CD4-positive, alpha-beta T cell (primary cell): Measurements from ENCODE around the gene DGLUCY. TPM values are rescaled to one million over a fixed set of nuclear protein-coding genes. Genes with fewer than 3 reads are reported as not detected.

ENCODE experiments used
- ATAC-seq: fragments of 200-7000 bp; cut with Tn5 transposase; one replicate; pipeline ENCODE4 v1.10.0; 2022; ENCODE audit warnings: mild to moderate bottlenecking; ENCODE audit not compliant: poor library complexity
- CTCF ChIA-PET: fragments of 350-600 bp; sonication (Branson Sonifier 250); formaldehyde crosslinking; loops from one replicate; lab custom pipeline; 2021; ENCODE audit warnings: antibody characterized with exemption, inconsistent platforms; lab: Charles Lee
- POLR2A ChIA-PET: fragments of 350-600 bp; sonication (Branson Sonifier 250); formaldehyde crosslinking; loops from one replicate; lab custom pipeline; 2021; ENCODE audit warnings: antibody characterized with exemption, inconsistent platforms; lab: Charles Lee
- DNase-seq, 14 experiments: peaks; one replicate each; pipeline ENCODE4 v3.0.0-alpha.2; 2013 to 2020; ENCODE audit warnings: mixed read lengths in 2 of 14
- H3K27ac ChIP-seq, 2 donors: one replicate each; pipeline versions ENCODE4 v1.5.1 to v1.7.0; 2013; ENCODE audit warnings: low read length in 2 of 2, low read depth in 1 of 2, mild to moderate bottlenecking in 1 of 2
- H3K27me3 ChIP-seq, 2 experiments: 1 replicate in 1 of 2; 2 replicates in 1 of 2; pipeline versions ENCODE4 v1.6.1 to v1.7.0; 2013; ENCODE audit warnings: low read length in 2 of 2, control low read depth in 1 of 2, mild to moderate bottlenecking in 1 of 2, moderate library complexity in 1 of 2; ENCODE audit not compliant: insufficient read depth in 2 of 2, control insufficient read depth in 1 of 2
- H3K36me3 ChIP-seq: one replicate; pipeline ENCODE4 v1.6.1; 2013; ENCODE audit warnings: low read length, control low read depth; ENCODE audit not compliant: insufficient read depth
- H3K4me1 ChIP-seq: one replicate; pipeline ENCODE4 v1.6.1; 2013; ENCODE audit warnings: low read length, control low read depth; ENCODE audit not compliant: insufficient read depth
- H3K4me3 ChIP-seq: one replicate; pipeline ENCODE4 v1.5.1; 2013; ENCODE audit warnings: mild to moderate bottlenecking, low read length, moderate library complexity
- H3K9me3 ChIP-seq, 2 experiments: 1 replicate in 1 of 2; 2 replicates in 1 of 2; pipeline versions ENCODE4 v1.6.1 to v1.7.0; 2013; ENCODE audit warnings: low read length in 2 of 2, mild to moderate bottlenecking in 2 of 2, control low read depth in 1 of 2, moderate library complexity in 1 of 2; ENCODE audit not compliant: control insufficient read depth in 1 of 2, insufficient read depth in 1 of 2
- H3K27ac Mint-ChIP-seq: one replicate; pipeline ENCODE4 v1.8.0; 2020; ENCODE audit warnings: mixed read lengths
- H3K27me3 Mint-ChIP-seq: one replicate; pipeline ENCODE4 v1.8.0; 2021; ENCODE audit warnings: mixed read lengths
- H3K36me3 Mint-ChIP-seq: one replicate; pipeline ENCODE4 v1.8.0; 2021; ENCODE audit warnings: low read depth, mixed read lengths
- H3K4me1 Mint-ChIP-seq: one replicate; pipeline ENCODE4 v1.8.0; 2021; ENCODE audit warnings: low read depth, mixed read lengths
- H3K4me3 Mint-ChIP-seq: one replicate; pipeline ENCODE4 v1.8.0; 2020; ENCODE audit warnings: mild to moderate bottlenecking, mixed read lengths
- H3K9me3 Mint-ChIP-seq: one replicate; pipeline ENCODE4 v1.8.0; 2020; ENCODE audit warnings: mixed read lengths
- CTCF ChIP-seq: fragments of 200-600 bp; IDR thresholded peaks from one replicate; pipeline ENCODE4 v1.8.0; 2022; ENCODE audit warnings: antibody characterized with exemption, mild to moderate bottlenecking
- intact Hi-C, 2 experiments: fragments of 100-400 bp; cut with DNase I in 1 of 2; cut with micrococcal nuclease in 1 of 2; formaldehyde crosslinking; loops; one replicate each; pipeline versions ENCODE4 v1.15.1 to v1.9.0; 2023 to 2025; cut with DNase I, micrococcal nuclease
- total RNA-seq, 174 experiments: library from RNA in 2 of 174; stranded (reverse) in 2 of 174; gene quantifications; one replicate each; pipeline ENCODE4 v1.2.3 and lab custom pipeline; 2021 to 2026

The DGLUCY gene
- total RNA-seq, 2 experiments from 2014 or later = 33.0 to 34.9 TPM

- H3K9me3 Mint-ChIP-seq = no peaks in the 10 kb centered on the region
- peaks cover 65% of the 10 kb centered on the region for H3K36me3 Mint-ChIP-seq
- no peak overlapping the region for H3K27ac Mint-ChIP-seq
- Histone ChIP-seq H3K27me3 (no peaks in the 10 kb centered on the region), H3K4me1 (peaks cover 17% of the 10 kb centered on the region), H3K4me3 (no peak overlapping the region), H3K36me3 (peaks cover 74% of the 10 kb centered on the region), H3K9me3 (no peaks in the 10 kb centered on the region), H3K27ac (no peak overlapping the region)
- TF ChIP-seq CTCF = peak; percentile 95
- peaks cover 17% of the 10 kb centered on the region for H3K4me1 Mint-ChIP-seq
- intact Hi-C loops = loop anchor here (1.0 to 2.0 kb wide), 2 partner anchors 114 to 270 kb away; no protein-coding TSS in a partner anchor
- POLR2A ChIA-PET = interaction anchor here (0.7 to 1.9 kb wide), 9 partner anchors 21 to 270 kb away, joined by 3 to 29 read pairs (median 3); partner anchors contain the start of gene RPS6KA5
- peak; percentile 73 for ATAC-seq
- DNase-seq = peak; percentile 68 to 90 (median 78)
- no peak overlapping the region for H3K4me3 Mint-ChIP-seq
- CTCF ChIA-PET = interaction anchor here (0.6 to 7.7 kb wide), 37 partner anchors 8 to 596 kb away, joined by 3 to 103 read pairs (median 4); partner anchors contain the start of genes GPR68 and RPS6KA5
- no peaks in the 10 kb centered on the region for H3K27me3 Mint-ChIP-seq
These were observed 59.4 kb downstream of the DGLUCY start for GRCh38 chr14:91173221-91173670.

GRCh38 chr14:91173904-91174303 is 60.0 kb downstream of the DGLUCY start:
- no peak for TF ChIP-seq CTCF
- CTCF ChIA-PET = interaction anchor here (1.0 to 7.7 kb wide), 12 partner anchors 16 to 284 kb away, joined by 3 to 103 read pairs (median 5); no protein-coding TSS in a partner anchor
- intact Hi-C loops = loop anchor here (1.0 to 2.0 kb wide), 2 partner anchors 115 to 271 kb away; no protein-coding TSS in a partner anchor
- no peak overlapping the region for H3K27ac ChIP-seq
- Mint-ChIP-seq H3K27ac (no peak overlapping the region), H3K27me3 (no peaks in the 10 kb centered on the region), H3K4me3 (no peak overlapping the region), H3K36me3 (peaks cover 61% of the 10 kb centered on the region), H3K9me3 (no peaks in the 10 kb centered on the region), H3K4me1 (peaks cover 17% of the 10 kb centered on the region)
- POLR2A ChIA-PET = interaction anchor here (0.8 to 1.9 kb wide), 6 partner anchors 20 to 271 kb away, joined by 3 to 29 read pairs (median 4); partner anchors contain the start of gene RPS6KA5
- no peaks in the 10 kb centered on the region for H3K9me3 ChIP-seq
- H3K36me3 ChIP-seq = peaks cover 69% of the 10 kb centered on the region
- DNase-seq (no peak), ATAC-seq (no peak)
- no peaks in the 10 kb centered on the region for H3K27me3 ChIP-seq
- H3K4me3 ChIP-seq = no peak overlapping the region
- H3K4me1 ChIP-seq = peaks cover 17% of the 10 kb centered on the region

- Mint-ChIP-seq H3K4me3 (no peak overlapping the region), H3K36me3 (peaks cover 51% of the 10 kb centered on the region), H3K27ac (no peak overlapping the region), H3K4me1 (peaks cover 17% of the 10 kb centered on the region), H3K27me3 (no peaks in the 10 kb centered on the region), H3K9me3 (no peaks in the 10 kb centered on the region)
- POLR2A ChIA-PET = interaction anchor here (0.7 to 4.1 kb wide), 4 partner anchors 69 to 273 kb away, joined by 3 to 25 read pairs (median 3); partner anchors contain the start of genes GPR68 and RPS6KA5
- Histone ChIP-seq H3K4me1 (peaks cover 17% of the 10 kb centered on the region), H3K4me3 (no peak overlapping the region), H3K27me3 (no peaks in the 10 kb centered on the region), H3K36me3 (peaks cover 60% of the 10 kb centered on the region), H3K9me3 (no peaks in the 10 kb centered on the region), H3K27ac (no peak overlapping the region)
- intact Hi-C loops = loop anchor here in 1 of 2 experiments (5.0 kb wide), 1 partner anchor 92 kb away; no protein-coding TSS in a partner anchor
- TF ChIP-seq CTCF = no peak
- DNase-seq = no peak
- CTCF ChIA-PET = interaction anchor here (0.5 to 7.7 kb wide), 2 partner anchors 272 to 320 kb away, joined by 3 to 103 read pairs; no protein-coding TSS in a partner anchor
- ATAC-seq = no peak
These were observed 61.7 kb downstream of the DGLUCY start for GRCh38 chr14:91175291-91176201.
